ENCODE results near the gene LRRC28.

DNA sequence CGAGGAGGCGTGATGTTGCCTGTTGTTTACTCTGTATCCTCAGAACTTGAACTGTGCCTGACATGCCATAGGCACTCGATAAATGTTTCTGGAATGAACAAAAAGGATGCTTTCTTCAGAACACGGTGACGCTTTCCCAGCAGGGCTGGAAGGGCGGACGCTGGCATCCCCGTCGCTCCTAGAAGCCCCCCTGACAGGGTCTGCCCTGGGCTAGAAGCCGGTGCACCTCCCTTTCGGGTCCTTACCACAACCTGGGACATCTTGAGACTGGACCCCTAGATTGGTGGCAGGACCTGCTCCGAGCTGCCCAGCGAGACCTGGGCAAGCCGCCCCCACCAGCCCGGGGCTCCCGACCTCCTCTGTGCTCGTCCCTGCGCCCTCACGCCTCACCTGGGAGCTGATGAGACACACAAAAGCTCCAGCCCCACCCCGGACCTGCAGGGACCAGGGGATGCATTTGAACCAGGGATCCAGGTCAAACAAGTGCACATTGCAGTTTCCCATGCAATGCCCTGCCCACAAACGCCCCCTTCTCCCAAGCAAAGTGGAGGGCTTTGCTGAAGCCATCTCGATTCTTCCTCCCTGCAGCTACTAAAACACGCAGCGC is 183.3 kb downstream of the LRRC28 start:
- TF ChIP-seq, protein P1, sequence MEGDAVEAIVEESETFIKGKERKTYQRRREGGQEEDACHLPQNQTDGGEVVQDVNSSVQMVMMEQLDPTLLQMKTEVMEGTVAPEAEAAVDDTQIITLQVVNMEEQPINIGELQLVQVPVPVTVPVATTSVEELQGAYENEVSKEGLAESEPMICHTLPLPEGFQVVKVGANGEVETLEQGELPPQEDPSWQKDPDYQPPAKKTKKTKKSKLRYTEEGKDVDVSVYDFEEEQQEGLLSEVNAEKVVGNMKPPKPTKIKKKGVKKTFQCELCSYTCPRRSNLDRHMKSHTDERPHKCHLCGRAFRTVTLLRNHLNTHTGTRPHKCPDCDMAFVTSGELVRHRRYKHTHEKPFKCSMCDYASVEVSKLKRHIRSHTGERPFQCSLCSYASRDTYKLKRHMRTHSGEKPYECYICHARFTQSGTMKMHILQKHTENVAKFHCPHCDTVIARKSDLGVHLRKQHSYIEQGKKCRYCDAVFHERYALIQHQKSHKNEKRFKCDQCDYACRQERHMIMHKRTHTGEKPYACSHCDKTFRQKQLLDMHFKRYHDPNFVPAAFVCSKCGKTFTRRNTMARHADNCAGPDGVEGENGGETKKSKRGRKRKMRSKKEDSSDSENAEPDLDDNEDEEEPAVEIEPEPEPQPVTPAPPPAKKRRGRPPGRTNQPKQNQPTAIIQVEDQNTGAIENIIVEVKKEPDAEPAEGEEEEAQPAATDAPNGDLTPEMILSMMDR (IDR thresholded peaks at IDR 0.05) = no peak
- no peak for TF ChIP-seq SIN3A (IDR thresholded peaks at IDR 0.05; ENCODE audit: borderline replicate concordance, insufficient read depth, low read depth, low read length)
- TF ChIP-seq POLR2AphosphoS5 (IDR thresholded peaks at IDR 0.05; ENCODE audit: low read depth, low read length) = no peak
